ENCODE results near the gene IFI27. TPM values are rescaled to one million over a fixed set of nuclear protein-coding genes. Genes with fewer than 3 reads are reported as not detected.

IFI27 gene
- total RNA-seq, 4 donors from 2014 or later, result 61.2 to 247 (median 175) TPM

GRCh38 chr14:94139421-94139820, 28.9 kb downstream of the IFI27 start:
- H3K4me1 ChIP-seq, result peaks cover 0 to 8% (median 0%) of the 10 kb centered on the region in 3 donors
- H3K27ac ChIP-seq, result no peak overlapping the region
- WGBS, 2 donors (ENCODE audit: low coverage in 1 of 2), result 67 to 77% methylated on average over 2 of the region's 5 CpGs
- H3K4me3 ChIP-seq, result no peak overlapping the region
- peaks cover 4% of the 10 kb centered on the region for H3K27me3 ChIP-seq
- H3K36me3 ChIP-seq, result no peaks in the 10 kb centered on the region
- TF ChIP-seq EP300 (IDR thresholded peaks at IDR 0.05) (no peak), CTCF (IDR thresholded peaks at IDR 0.05) (no peak), POLR2AphosphoS5 (IDR thresholded peaks at IDR 0.05) (no peak), POLR2A (IDR thresholded peaks at IDR 0.05) (no peak)
- ATAC-seq, result no peak
- no peaks in the 10 kb centered on the region for H3K9me3 ChIP-seq

GRCh38 chr14:94142247-94142646, 31.7 kb downstream of the IFI27 start:
- Histone ChIP-seq H3K36me3 (no peaks in the 10 kb centered on the region), H3K27ac (no peak overlapping the region), H3K9me3 (no peaks in the 10 kb centered on the region), H3K4me3 (no peak overlapping the region), H3K27me3 (peaks cover 4% of the 10 kb centered on the region), H3K4me1 (no peaks in the 10 kb centered on the region)
- 49 to 70% methylated on average over 2 to 3 of the region's 3 CpGs for WGBS, 2 donors (ENCODE audit: low coverage in 1 of 2)
- TF ChIP-seq EP300 (IDR thresholded peaks at IDR 0.05) (no peak), POLR2A (IDR thresholded peaks at IDR 0.05) (no peak), CTCF (IDR thresholded peaks at IDR 0.05) (no peak), POLR2AphosphoS5 (IDR thresholded peaks at IDR 0.05) (no peak)
- no peak for ATAC-seq

GRCh38 chr14:94142836-94143235, 32.3 kb downstream of the IFI27 start:
- no peaks in the 10 kb centered on the region for H3K36me3 ChIP-seq
- H3K9me3 ChIP-seq, result no peaks in the 10 kb centered on the region
- H3K4me1 ChIP-seq, result no peaks in the 10 kb centered on the region
- TF ChIP-seq CTCF (IDR thresholded peaks at IDR 0.05) (no peak), POLR2A (IDR thresholded peaks at IDR 0.05) (no peak), EP300 (IDR thresholded peaks at IDR 0.05) (no peak), POLR2AphosphoS5 (IDR thresholded peaks at IDR 0.05) (no peak)
- peaks cover 4% of the 10 kb centered on the region for H3K27me3 ChIP-seq
- no peak overlapping the region for H3K27ac ChIP-seq
- no peak for ATAC-seq
- 79 to 92% methylated on average over 1 of the region's 1 CpG for WGBS, 2 donors (ENCODE audit: low coverage in 1 of 2)
- no peak overlapping the region for H3K4me3 ChIP-seq

- peaks cover 4% of the 10 kb centered on the region for H3K27me3 ChIP-seq
- no peaks in the 10 kb centered on the region for H3K9me3 ChIP-seq
- H3K36me3 ChIP-seq, result no peaks in the 10 kb centered on the region
- no peak overlapping the region for H3K4me3 ChIP-seq
- H3K27ac ChIP-seq, result no peak overlapping the region
- ATAC-seq, result no peak
- H3K4me1 ChIP-seq, result no peaks in the 10 kb centered on the region
- 40 to 52% methylated on average over 1 to 3 of the region's 3 CpGs for WGBS, 2 donors (ENCODE audit: low coverage in 1 of 2)
- TF ChIP-seq CTCF (IDR thresholded peaks at IDR 0.05) (no peak), POLR2AphosphoS5 (IDR thresholded peaks at IDR 0.05) (no peak), EP300 (IDR thresholded peaks at IDR 0.05) (no peak), POLR2A (IDR thresholded peaks at IDR 0.05) (no peak)
These were observed 32.7 kb downstream of the IFI27 start for GRCh38 chr14:94143239-94143638.

- no peak overlapping the region for H3K27ac ChIP-seq
- no peaks in the 10 kb centered on the region for H3K9me3 ChIP-seq
- TF ChIP-seq EP300 (IDR thresholded peaks at IDR 0.05) (no peak), POLR2AphosphoS5 (IDR thresholded peaks at IDR 0.05) (no peak), CTCF (IDR thresholded peaks at IDR 0.05) (no peak)
- no peak overlapping the region for H3K4me3 ChIP-seq
- H3K4me1 ChIP-seq, result no peaks in the 10 kb centered on the region
- ATAC-seq, result no peak
- H3K36me3 ChIP-seq, result no peaks in the 10 kb centered on the region
- no peaks in the 10 kb centered on the region for H3K27me3 ChIP-seq
- 83 to 92% methylated on average over 1 to 2 of the region's 4 CpGs for WGBS, 2 donors (ENCODE audit: low coverage in 1 of 2)
These were observed 33.2 kb downstream of the IFI27 start for GRCh38 chr14:94143711-94144110.

All from gastroesophageal sphincter (tissue), 4 donors.